HCT116 (cell line): ENCODE data around the gene C6orf47. TPM values are rescaled to one million over a fixed set of nuclear protein-coding genes. Genes with fewer than 3 reads are reported as not detected.

Source experiments
- ATAC-seq: fragments of 200-7000 bp; cut with Tn5 transposase; 2 replicates; pipeline ENCODE4 v1.9.1; 2020; ENCODE audit warnings: mild to moderate bottlenecking, moderate library complexity
- BruUV-seq: library from RNA; stranded (reverse); fragments of 400-500 nt; replicated peaks from 2 replicates; lab custom pipeline; 2021; lab: Mats Ljungman, UMichigan
- CTCF ChIA-PET: fragments of 300-600 bp; sonication (Branson Sonifier 250); formaldehyde crosslinking; loops from one replicate; lab custom pipeline; 2021; ENCODE audit warnings: antibody characterized with exemption; lab: Charles Lee
- POLR2A ChIA-PET: fragments of 300-600, 350-600 bp; sonication (Branson Sonifier 250); formaldehyde crosslinking; loops from one replicate; lab custom pipeline; 2021; ENCODE audit warnings: antibody characterized with exemption; lab: Charles Lee
- RAD21 ChIA-PET, 2 experiments: fragments of 300-600 bp; sonication (Branson Sonifier 250); formaldehyde crosslinking; loops; one replicate each; lab custom pipeline; 2023; ENCODE audit warnings: low total read pairs in 2 of 2; ENCODE audit not compliant: uncharacterized antibody in 2 of 2, unreplicated experiment in 2 of 2, low non-redundant PET in 1 of 2; lab: Charles Lee
- DNase-seq: peaks from one replicate; pipeline ENCODE4 v3.0.0-alpha.2; 2010; ENCODE audit warnings: low read depth, low spot score
- H2AFZ ChIP-seq: fragments of 200-600 bp; shearing (Covaris generic), sonication (generic); 2 replicates; pipeline ENCODE4 v1.6.1; 2017; ENCODE audit warnings: low read depth, mixed run types, mixed read lengths, antibody characterized with exemption, low read length; ENCODE audit not compliant: poor library complexity, severe bottlenecking
- H3K27ac ChIP-seq: 2 replicates; pipeline ENCODE4 v1.5.1; 2012; ENCODE audit warnings: low read depth, low read length
- H3K27me3 ChIP-seq: fragments of 200-600 bp; sonication (generic); 2 replicates; pipeline ENCODE4 v1.6.1; 2016; ENCODE audit warnings: mixed run types, low read length, mixed read lengths; ENCODE audit not compliant: insufficient read depth
- H3K36me3 ChIP-seq, 2 experiments: fragments of 200-500 bp in 1 of 2; fragments of 200-600 bp in 1 of 2; sonication (Bioruptor generic) in 1 of 2; sonication (generic) in 1 of 2; 2 replicates each; pipeline versions ENCODE4 v1.5.1 to v1.6.1; 2014 to 2016; ENCODE audit warnings: low read length in 2 of 2, inconsistent platforms in 1 of 2, mixed read lengths in 1 of 2, mixed run types in 1 of 2; ENCODE audit not compliant: insufficient read depth in 2 of 2, control insufficient read depth in 1 of 2
- H3K4me1 ChIP-seq, 2 experiments: fragments of 200-600 bp in 1 of 2; sonication (generic) in 1 of 2; 2 replicates each; pipeline versions ENCODE4 v1.5.1 to v1.6.1; 2012 to 2017; ENCODE audit warnings: low read length in 2 of 2, inconsistent platforms in 1 of 2, mild to moderate bottlenecking in 1 of 2, mixed read lengths in 1 of 2, mixed run types in 1 of 2, moderate library complexity in 1 of 2; ENCODE audit not compliant: insufficient read depth in 2 of 2, control insufficient read depth in 1 of 2
- H3K4me2 ChIP-seq: fragments of 200-600 bp; sonication (generic); 2 replicates; pipeline ENCODE4 v1.6.1; 2017; ENCODE audit warnings: mixed run types, low read length, mixed read lengths
- H3K4me3 ChIP-seq, 2 experiments: fragments of 200-600 bp in 1 of 2; sonication (generic) in 1 of 2; replicated peaks in 1 of 2; 2 replicates each; pipeline ENCODE4 v1.5.1; 2011 to 2016; ENCODE audit warnings: low read length in 2 of 2, control low read depth in 1 of 2, low read depth in 1 of 2, mild to moderate bottlenecking in 1 of 2, mixed read lengths in 1 of 2, mixed run types in 1 of 2
- H3K79me2 ChIP-seq: fragments of 200-600 bp; sonication (generic); 2 replicates; pipeline ENCODE4 v1.6.1; 2017; ENCODE audit warnings: mild to moderate bottlenecking, mixed run types, low read length, moderate library complexity, mixed read lengths; ENCODE audit not compliant: insufficient read depth
- H3K9ac ChIP-seq: fragments of 200-600 bp; sonication (generic); 2 replicates; pipeline ENCODE4 v1.6.1; 2016; ENCODE audit warnings: low read length, mixed read lengths
- H3K9me2 ChIP-seq: fragments of 200-600 bp; sonication (generic), shearing (Covaris generic); 2 replicates; pipeline ENCODE4 v1.6.1; 2017; ENCODE audit warnings: mixed run types, mild to moderate bottlenecking, moderate library complexity; ENCODE audit not compliant: insufficient read depth
- H3K9me3 ChIP-seq, 2 experiments: fragments of 200-500 bp in 1 of 2; fragments of 200-600 bp in 1 of 2; sonication (Bioruptor generic) in 1 of 2; sonication (generic) in 1 of 2; 2 replicates each; pipeline ENCODE4 v1.6.1; 2014 to 2017; ENCODE audit warnings: low read length in 2 of 2, mixed read lengths in 2 of 2, inconsistent platforms in 1 of 2, low read depth in 1 of 2, mild to moderate bottlenecking in 1 of 2, mixed run types in 1 of 2, moderate library complexity in 1 of 2; ENCODE audit not compliant: control insufficient read depth in 1 of 2, insufficient read depth in 1 of 2
- H4K20me1 ChIP-seq: fragments of 200-600 bp; sonication (generic), shearing (Covaris generic); 2 replicates; pipeline ENCODE4 v1.6.1; 2017; ENCODE audit warnings: mixed run types, mild to moderate bottlenecking, moderate library complexity; ENCODE audit not compliant: insufficient read depth
- ATF3 ChIP-seq: IDR thresholded peaks from 2 replicates; pipeline ENCODE4 v1.6.1; 2012
- CBX3 ChIP-seq: IDR thresholded peaks from 2 replicates; pipeline ENCODE4 v1.6.1; 2012; ENCODE audit warnings: low read depth
- CEBPB ChIP-seq: IDR thresholded peaks from 2 replicates; pipeline ENCODE4 v1.6.1; 2012; ENCODE audit warnings: low read depth
- EGR1 ChIP-seq: IDR thresholded peaks from 2 replicates; pipeline ENCODE4 v1.6.1; 2012; ENCODE audit warnings: low read depth
- ELF1 ChIP-seq: IDR thresholded peaks from 2 replicates; pipeline ENCODE4 v1.6.1; 2012; ENCODE audit warnings: low read depth, borderline replicate concordance
- EZH2phosphoT487 ChIP-seq: fragments of 200-600 bp; IDR thresholded peaks from 2 replicates; pipeline ENCODE4 v1.6.1; 2018; ENCODE audit warnings: antibody characterized with exemption, borderline replicate concordance
- JUND ChIP-seq: IDR thresholded peaks from 2 replicates; pipeline ENCODE4 v1.6.1; 2012
- MAX ChIP-seq: IDR thresholded peaks from 2 replicates; pipeline ENCODE4 v1.6.1; 2012
- POLR2A ChIP-seq: IDR thresholded peaks from 2 replicates; pipeline ENCODE4 v1.7.0; 2011; ENCODE audit warnings: borderline replicate concordance; ENCODE audit not compliant: insufficient read depth, insufficient read length; ENCODE audit errors: extremely low read depth
- RAD21 ChIP-seq: IDR thresholded peaks from 2 replicates; pipeline ENCODE4 v1.6.1; 2012; ENCODE audit warnings: low read depth, mild to moderate bottlenecking
- SIN3A ChIP-seq: IDR thresholded peaks from 2 replicates; pipeline ENCODE4 v1.6.1; 2012; ENCODE audit warnings: low read depth
- SP1 ChIP-seq: IDR thresholded peaks from 2 replicates; pipeline ENCODE4 v1.6.1; 2012; ENCODE audit warnings: low read depth
- TCF7L2 ChIP-seq: IDR thresholded peaks from 2 replicates; pipeline ENCODE4 v1.7.0; 2011; ENCODE audit warnings: borderline replicate concordance, inconsistent platforms; ENCODE audit not compliant: insufficient read depth, insufficient read length; ENCODE audit errors: extremely low read depth
- YY1 ChIP-seq: IDR thresholded peaks from 2 replicates; pipeline ENCODE4 v1.6.1; 2011; ENCODE audit warnings: low read length, low read depth, moderate library complexity, mild to moderate bottlenecking; ENCODE audit not compliant: insufficient replicate concordance; ENCODE audit errors: extremely low read depth
- ZFX ChIP-seq: fragments of 450-650 bp; IDR thresholded peaks from 2 replicates; pipeline ENCODE4 v1.6.1; 2017
- intact Hi-C: fragments of 100-400 bp; cut with micrococcal nuclease; formaldehyde crosslinking; loops from 2 replicates; pipeline ENCODE4 v1.10.0; 2022
- total RNA-seq: library from RNA; stranded (reverse); gene quantifications from one replicate; pipeline ENCODE4 v1.2.1, GENCODE V29; 2021; ENCODE audit not compliant: unreplicated experiment
- TF ChIP-seq, protein P1 (sequence below): IDR thresholded peaks from 2 replicates; pipeline ENCODE4 v1.6.1; 2011; ENCODE audit warnings: mild to moderate bottlenecking, low read length, moderate library complexity; ENCODE audit not compliant: insufficient replicate concordance; ENCODE audit errors: extremely low read depth
- TF ChIP-seq, protein P2 (sequence below): IDR thresholded peaks from 2 replicates; pipeline ENCODE4 v1.6.1; 2012; ENCODE audit warnings: low read depth
- TF ChIP-seq, protein P3 (sequence below), 3 experiments: fragments of 200-600 bp in 1 of 3; sonication (generic) in 1 of 3; IDR thresholded peaks in 2 of 3; conservative IDR thresholded peaks in 1 of 3; 2 replicates each; pipeline ENCODE4 v1.5.1; 2012 to 2017; ENCODE audit warnings: low read depth in 2 of 3, low read length in 2 of 3, antibody characterized with exemption in 1 of 3, borderline replicate concordance in 1 of 3, control low read depth in 1 of 3, mild to moderate bottlenecking in 1 of 3, mixed read lengths in 1 of 3, mixed run types in 1 of 3, moderate library complexity in 1 of 3; ENCODE audit not compliant: insufficient read depth in 1 of 3

C6orf47 gene
- total RNA-seq, 1 experiment from 2014 or later = 13.4 TPM

DNA sequence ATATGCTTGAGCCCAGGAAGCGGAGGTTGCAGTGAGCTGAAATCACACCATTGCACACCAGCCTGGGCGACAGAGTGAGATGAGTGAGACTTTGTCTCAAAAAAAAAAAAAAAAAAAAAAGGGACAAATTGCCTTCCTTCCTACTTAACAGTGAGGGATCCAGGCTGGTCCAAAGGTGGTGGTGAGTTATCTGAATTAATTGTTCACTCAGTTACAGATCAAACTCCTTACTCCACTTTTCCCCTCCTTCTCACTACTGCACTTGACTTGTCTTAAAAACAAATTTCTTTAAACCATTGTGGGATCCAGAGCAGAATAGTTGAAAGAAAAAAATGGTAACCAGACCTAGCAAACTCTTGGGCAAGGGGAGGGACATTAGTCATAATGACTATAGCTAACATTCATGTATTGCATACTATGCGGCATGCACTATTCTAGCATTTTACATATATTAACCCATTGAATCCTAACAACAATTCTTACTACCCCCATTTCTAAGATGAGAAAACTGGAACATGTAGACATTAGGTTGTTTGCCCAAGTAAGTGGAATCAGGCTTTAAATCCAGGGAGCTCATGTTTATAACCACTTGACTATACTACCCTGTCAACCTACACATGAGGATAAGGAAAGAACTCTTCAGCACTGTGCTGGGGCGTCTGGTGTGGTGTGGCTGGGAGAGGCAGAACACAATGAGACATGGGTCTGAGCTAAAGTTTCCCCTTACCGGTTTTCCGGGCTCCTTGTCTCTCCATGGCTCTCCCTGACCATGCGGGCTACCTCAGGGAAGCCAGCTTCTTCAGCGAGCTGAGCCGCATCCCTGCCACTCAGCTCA is 2.8 kb upstream of the C6orf47 start:
- no peak overlapping the region for H2AFZ ChIP-seq
- intact Hi-C loops = loop anchor here (5.0 kb wide), 1 partner anchor 261 kb away; the partner anchor contains the start of gene MICA
- peaks cover 61% of the 10 kb centered on the region for H3K79me2 ChIP-seq
- POLR2A ChIA-PET = interaction anchor here (2.5 to 3.9 kb wide), 2 partner anchors 11 to 121 kb away, joined by 8 to 32 read pairs; partner anchors contain the start of genes BAG6 and DDX39B
- H3K27ac ChIP-seq = peak overlapping the region; percentile 90
- peaks cover 18 to 50% of the 10 kb centered on the region in 2 experiments; a peak in 3 of 4 replicates for H3K4me1 ChIP-seq
- peak overlapping the region; percentile 90 for H3K9ac ChIP-seq
- H3K9me3 ChIP-seq = no peaks in the 10 kb centered on the region
- RAD21 ChIA-PET = interaction anchor here in 1 of 2 experiments (0.7 kb wide), 1 partner anchor 116 kb away, joined by 3 read pairs; the partner anchor contains the start of gene NFKBIL1
- CTCF ChIA-PET = no interaction called here
- no peaks in the 10 kb centered on the region for H4K20me1 ChIP-seq
- no peak for ATAC-seq
- H3K4me3 ChIP-seq = 0 out of 4 replicates have a peak overlapping the region, but pooled peaks of 1 of the 2 experiments have one; percentile 97
- no peaks in the 10 kb centered on the region for H3K27me3 ChIP-seq
- no TSS peak for BruUV-seq
- no peak for DNase-seq
- peak overlapping the region; percentile 83; the same call in 1 of the 2 replicates for H3K4me2 ChIP-seq
- H3K9me2 ChIP-seq = no peaks in the 10 kb centered on the region
- peaks cover 16 to 28% of the 10 kb centered on the region in 2 experiments for H3K36me3 ChIP-seq
- no peak for TF ChIP-seq TCF7L2
- TF ChIP-seq RAD21 = no peak
- TF ChIP-seq CEBPB = no peak
- no peak for TF ChIP-seq POLR2A
- TF ChIP-seq ZFX = no peak
- TF ChIP-seq MAX = no peak
- TF ChIP-seq ATF3 = no peak
- TF ChIP-seq, protein P1, sequence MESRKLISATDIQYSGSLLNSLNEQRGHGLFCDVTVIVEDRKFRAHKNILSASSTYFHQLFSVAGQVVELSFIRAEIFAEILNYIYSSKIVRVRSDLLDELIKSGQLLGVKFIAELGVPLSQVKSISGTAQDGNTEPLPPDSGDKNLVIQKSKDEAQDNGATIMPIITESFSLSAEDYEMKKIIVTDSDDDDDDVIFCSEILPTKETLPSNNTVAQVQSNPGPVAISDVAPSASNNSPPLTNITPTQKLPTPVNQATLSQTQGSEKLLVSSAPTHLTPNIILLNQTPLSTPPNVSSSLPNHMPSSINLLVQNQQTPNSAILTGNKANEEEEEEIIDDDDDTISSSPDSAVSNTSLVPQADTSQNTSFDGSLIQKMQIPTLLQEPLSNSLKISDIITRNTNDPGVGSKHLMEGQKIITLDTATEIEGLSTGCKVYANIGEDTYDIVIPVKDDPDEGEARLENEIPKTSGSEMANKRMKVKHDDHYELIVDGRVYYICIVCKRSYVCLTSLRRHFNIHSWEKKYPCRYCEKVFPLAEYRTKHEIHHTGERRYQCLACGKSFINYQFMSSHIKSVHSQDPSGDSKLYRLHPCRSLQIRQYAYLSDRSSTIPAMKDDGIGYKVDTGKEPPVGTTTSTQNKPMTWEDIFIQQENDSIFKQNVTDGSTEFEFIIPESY = no peak
- no peak for TF ChIP-seq JUND
- no peak for TF ChIP-seq SP1
- no peak for TF ChIP-seq EGR1
- no peak for TF ChIP-seq SIN3A
- TF ChIP-seq CBX3 = no peak
- TF ChIP-seq YY1 = no peak
- TF ChIP-seq, protein P2, sequence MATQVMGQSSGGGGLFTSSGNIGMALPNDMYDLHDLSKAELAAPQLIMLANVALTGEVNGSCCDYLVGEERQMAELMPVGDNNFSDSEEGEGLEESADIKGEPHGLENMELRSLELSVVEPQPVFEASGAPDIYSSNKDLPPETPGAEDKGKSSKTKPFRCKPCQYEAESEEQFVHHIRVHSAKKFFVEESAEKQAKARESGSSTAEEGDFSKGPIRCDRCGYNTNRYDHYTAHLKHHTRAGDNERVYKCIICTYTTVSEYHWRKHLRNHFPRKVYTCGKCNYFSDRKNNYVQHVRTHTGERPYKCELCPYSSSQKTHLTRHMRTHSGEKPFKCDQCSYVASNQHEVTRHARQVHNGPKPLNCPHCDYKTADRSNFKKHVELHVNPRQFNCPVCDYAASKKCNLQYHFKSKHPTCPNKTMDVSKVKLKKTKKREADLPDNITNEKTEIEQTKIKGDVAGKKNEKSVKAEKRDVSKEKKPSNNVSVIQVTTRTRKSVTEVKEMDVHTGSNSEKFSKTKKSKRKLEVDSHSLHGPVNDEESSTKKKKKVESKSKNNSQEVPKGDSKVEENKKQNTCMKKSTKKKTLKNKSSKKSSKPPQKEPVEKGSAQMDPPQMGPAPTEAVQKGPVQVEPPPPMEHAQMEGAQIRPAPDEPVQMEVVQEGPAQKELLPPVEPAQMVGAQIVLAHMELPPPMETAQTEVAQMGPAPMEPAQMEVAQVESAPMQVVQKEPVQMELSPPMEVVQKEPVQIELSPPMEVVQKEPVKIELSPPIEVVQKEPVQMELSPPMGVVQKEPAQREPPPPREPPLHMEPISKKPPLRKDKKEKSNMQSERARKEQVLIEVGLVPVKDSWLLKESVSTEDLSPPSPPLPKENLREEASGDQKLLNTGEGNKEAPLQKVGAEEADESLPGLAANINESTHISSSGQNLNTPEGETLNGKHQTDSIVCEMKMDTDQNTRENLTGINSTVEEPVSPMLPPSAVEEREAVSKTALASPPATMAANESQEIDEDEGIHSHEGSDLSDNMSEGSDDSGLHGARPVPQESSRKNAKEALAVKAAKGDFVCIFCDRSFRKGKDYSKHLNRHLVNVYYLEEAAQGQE = no peak
- TF ChIP-seq, protein P3, sequence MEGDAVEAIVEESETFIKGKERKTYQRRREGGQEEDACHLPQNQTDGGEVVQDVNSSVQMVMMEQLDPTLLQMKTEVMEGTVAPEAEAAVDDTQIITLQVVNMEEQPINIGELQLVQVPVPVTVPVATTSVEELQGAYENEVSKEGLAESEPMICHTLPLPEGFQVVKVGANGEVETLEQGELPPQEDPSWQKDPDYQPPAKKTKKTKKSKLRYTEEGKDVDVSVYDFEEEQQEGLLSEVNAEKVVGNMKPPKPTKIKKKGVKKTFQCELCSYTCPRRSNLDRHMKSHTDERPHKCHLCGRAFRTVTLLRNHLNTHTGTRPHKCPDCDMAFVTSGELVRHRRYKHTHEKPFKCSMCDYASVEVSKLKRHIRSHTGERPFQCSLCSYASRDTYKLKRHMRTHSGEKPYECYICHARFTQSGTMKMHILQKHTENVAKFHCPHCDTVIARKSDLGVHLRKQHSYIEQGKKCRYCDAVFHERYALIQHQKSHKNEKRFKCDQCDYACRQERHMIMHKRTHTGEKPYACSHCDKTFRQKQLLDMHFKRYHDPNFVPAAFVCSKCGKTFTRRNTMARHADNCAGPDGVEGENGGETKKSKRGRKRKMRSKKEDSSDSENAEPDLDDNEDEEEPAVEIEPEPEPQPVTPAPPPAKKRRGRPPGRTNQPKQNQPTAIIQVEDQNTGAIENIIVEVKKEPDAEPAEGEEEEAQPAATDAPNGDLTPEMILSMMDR (IDR thresholded peaks at IDR 0.05 in 2 of 3, conservative IDR thresholded peaks at IDR 0.05 in 1 of 3; ENCODE audit: borderline replicate concordance in 1 of 3, insufficient read depth in 1 of 3, low read depth in 2 of 3, low read length in 2 of 3) = no peak
- TF ChIP-seq EZH2phosphoT487 = no peak
- TF ChIP-seq ELF1 = no peak
